ENCODE data around the gene NMB.

NMB gene

DNA sequence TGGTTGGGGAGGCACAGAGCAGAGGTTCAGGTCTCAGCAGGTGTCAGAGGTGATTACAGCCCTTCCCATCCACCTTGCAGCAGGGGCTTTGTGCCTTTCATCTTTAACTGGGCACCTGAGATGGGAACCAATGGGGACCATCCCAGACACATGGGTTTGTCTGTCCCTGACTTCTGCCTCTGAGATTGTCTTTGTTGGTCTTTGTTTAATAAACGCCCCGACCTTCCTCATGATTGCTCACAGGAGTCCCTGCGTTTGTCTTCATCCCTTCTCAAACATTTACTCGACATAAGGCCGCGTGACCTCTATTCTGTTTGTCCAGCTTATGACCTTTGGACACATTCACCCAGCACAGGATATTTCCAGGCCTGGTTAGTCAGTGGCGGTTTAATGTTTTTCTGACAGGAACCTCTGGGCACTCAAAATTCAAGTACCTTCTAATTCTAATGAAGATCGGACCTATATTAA lies 51.3 kb downstream of the NMB start:
- in situ Hi-C loops (cut with HindIII; ENCODE audit: low sequenced_read_pairs) = no loop called here
- H3K4me3 ChIP-seq (ENCODE audit: low read depth, low read length) = no peak overlapping the region
- no peak for DNase-seq (ENCODE audit: low read depth, low spot score)
- TF ChIP-seq, protein P1, sequence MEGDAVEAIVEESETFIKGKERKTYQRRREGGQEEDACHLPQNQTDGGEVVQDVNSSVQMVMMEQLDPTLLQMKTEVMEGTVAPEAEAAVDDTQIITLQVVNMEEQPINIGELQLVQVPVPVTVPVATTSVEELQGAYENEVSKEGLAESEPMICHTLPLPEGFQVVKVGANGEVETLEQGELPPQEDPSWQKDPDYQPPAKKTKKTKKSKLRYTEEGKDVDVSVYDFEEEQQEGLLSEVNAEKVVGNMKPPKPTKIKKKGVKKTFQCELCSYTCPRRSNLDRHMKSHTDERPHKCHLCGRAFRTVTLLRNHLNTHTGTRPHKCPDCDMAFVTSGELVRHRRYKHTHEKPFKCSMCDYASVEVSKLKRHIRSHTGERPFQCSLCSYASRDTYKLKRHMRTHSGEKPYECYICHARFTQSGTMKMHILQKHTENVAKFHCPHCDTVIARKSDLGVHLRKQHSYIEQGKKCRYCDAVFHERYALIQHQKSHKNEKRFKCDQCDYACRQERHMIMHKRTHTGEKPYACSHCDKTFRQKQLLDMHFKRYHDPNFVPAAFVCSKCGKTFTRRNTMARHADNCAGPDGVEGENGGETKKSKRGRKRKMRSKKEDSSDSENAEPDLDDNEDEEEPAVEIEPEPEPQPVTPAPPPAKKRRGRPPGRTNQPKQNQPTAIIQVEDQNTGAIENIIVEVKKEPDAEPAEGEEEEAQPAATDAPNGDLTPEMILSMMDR (IDR thresholded peaks at IDR 0.05; ENCODE audit: low read depth, low read length) = no peak

DNA sequence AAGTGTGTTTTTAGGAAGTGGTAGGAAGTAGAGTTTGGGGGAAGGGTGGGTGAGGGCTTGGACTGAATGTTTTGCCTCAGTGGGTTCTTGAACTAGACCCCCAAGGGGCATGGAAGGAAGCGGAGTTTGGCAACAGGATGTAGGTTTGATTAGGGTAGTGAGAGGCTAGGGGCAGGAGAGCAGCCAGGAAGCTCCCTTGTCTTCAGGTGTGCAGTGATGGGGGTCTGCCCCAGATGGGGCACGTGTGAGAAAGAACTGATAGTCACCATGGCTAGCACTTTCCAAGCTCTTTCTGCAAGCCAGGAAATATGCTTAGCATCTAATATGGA lies 52.5 kb downstream of the NMB start:
- no peak for DNase-seq (ENCODE audit: low read depth, low spot score)
- in situ Hi-C loops (cut with HindIII; ENCODE audit: low sequenced_read_pairs) = no loop called here
- TF ChIP-seq, protein P1 (IDR thresholded peaks at IDR 0.05; ENCODE audit: low read depth, low read length) = no peak
- no peak overlapping the region for H3K4me3 ChIP-seq (ENCODE audit: low read depth, low read length)
